HFFc6 (cell line): Measurements from ENCODE around the gene NAT14. TPM values are rescaled to one million over a fixed set of nuclear protein-coding genes. Genes with fewer than 3 reads are reported as not detected.

Experiments used
- DNase-seq: peaks from one replicate; pipeline ENCODE4 v3.0.0-alpha.2; 2018
- H3K27ac Mint-ChIP-seq: 2 replicates; pipeline ENCODE4 v1.8.0; 2020; ENCODE audit warnings: mild to moderate bottlenecking, mixed read lengths
- H3K27me3 Mint-ChIP-seq: 2 replicates; pipeline ENCODE4 v1.8.0; 2021; ENCODE audit warnings: mild to moderate bottlenecking, moderate library complexity, mixed read lengths; ENCODE audit not compliant: insufficient read depth
- H3K36me3 Mint-ChIP-seq: 2 replicates; pipeline ENCODE4 v1.8.0; 2021; ENCODE audit warnings: low read depth, mixed read lengths
- H3K4me1 Mint-ChIP-seq: 2 replicates; pipeline ENCODE4 v1.8.0; 2020; ENCODE audit warnings: low read depth, mixed read lengths
- H3K4me3 Mint-ChIP-seq: 2 replicates; pipeline ENCODE4 v1.8.0; 2020; ENCODE audit warnings: mild to moderate bottlenecking, moderate library complexity, mixed read lengths
- H3K9me3 Mint-ChIP-seq: 2 replicates; pipeline ENCODE4 v1.8.0; 2020; ENCODE audit warnings: mild to moderate bottlenecking, mixed read lengths
- total RNA-seq, 6 experiments: library from RNA; stranded (reverse); fragmentation: NEBNext Ultra II Directional; extraction: Animal tissue kit (Norgen Biotek cat#: 25700); gene quantifications; 2 replicates in 1 of 6; 3 replicates in 5 of 6; pipeline ENCODE4 v1.2.3, GENCODE V29; 2021
- TF ChIP-seq, protein P1 (sequence below): fragments of 200-600 bp; sonication (generic); IDR thresholded peaks from 2 replicates; pipeline ENCODE4 v1.5.0; 2021; ENCODE audit warnings: antibody characterized with exemption, mild to moderate bottlenecking

NAT14 gene
- total RNA-seq, 6 experiments from 2014 or later = 53.3 to 72.0 (median 61.3) TPM

DNA sequence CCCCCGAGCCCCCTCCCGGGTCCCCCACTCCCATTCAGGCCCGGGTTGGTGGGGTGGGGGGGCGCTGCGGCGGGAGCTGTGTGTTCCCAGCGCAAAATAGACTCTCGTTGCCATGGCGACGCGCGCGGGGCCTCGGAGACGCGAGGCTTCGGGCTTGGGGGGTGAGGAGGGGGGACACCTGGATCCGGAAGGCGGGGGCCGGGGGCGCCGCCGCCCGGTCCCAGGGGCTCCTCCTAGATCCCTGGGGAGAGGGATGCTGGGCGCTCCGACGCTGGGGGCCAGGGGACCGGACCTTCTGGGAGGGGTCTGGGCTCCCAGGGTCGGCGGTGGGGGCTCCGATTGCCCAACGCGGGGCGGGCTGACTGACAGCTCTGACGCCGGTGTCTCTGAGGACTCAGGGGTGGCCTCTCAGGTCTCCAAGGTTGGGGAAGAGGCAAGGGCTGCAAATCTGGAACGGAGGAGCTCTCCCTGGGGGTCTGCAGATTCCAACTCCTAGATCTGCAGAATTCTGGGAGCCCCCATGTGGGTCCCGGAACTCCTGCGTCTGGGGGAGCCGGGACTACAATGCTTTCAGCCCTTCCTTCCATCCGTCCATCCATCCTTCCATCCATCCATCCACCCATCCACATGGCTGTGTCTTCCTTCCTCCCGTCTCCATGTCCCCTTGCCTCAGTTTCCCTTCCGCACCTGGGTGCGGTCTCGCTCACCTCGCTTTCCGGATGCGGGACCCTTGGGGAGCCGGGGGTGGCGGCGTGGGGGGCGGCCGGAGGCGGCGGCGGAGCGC is 32.8 kb upstream of the NAT14 start:
- TF ChIP-seq, protein P1, sequence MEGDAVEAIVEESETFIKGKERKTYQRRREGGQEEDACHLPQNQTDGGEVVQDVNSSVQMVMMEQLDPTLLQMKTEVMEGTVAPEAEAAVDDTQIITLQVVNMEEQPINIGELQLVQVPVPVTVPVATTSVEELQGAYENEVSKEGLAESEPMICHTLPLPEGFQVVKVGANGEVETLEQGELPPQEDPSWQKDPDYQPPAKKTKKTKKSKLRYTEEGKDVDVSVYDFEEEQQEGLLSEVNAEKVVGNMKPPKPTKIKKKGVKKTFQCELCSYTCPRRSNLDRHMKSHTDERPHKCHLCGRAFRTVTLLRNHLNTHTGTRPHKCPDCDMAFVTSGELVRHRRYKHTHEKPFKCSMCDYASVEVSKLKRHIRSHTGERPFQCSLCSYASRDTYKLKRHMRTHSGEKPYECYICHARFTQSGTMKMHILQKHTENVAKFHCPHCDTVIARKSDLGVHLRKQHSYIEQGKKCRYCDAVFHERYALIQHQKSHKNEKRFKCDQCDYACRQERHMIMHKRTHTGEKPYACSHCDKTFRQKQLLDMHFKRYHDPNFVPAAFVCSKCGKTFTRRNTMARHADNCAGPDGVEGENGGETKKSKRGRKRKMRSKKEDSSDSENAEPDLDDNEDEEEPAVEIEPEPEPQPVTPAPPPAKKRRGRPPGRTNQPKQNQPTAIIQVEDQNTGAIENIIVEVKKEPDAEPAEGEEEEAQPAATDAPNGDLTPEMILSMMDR = no peak

DNA sequence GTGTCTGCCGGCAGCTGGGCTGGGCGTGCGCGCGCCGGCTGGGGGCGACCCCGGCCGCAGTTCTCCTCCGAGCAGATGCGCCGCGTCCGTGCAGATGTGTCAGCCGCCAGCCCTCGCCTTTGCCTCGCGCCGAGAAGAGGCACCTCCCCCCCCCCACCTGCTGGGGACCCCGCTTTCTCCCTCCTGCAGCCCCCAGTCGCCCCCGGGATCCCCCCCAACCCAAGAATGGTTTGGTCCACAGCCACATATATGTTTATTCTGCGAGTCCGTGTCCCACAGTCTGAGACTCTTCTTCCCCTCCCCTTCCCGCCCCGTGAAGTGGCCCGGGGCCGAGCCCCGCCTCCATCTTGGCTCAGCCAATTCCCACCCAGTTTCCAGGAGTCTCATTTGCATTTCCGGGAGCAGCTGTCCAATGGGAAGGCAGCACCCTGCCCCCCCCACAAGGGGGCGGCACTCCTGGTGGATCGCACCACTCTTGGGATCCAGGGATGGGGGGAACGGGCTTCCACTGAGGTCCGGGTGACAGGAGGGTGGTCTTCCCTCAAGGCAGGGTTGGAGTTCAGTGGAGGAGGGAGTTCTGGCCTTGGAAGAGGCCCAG is 32.1 kb upstream of the NAT14 start:
- Mint-ChIP-seq H3K4me1 (no peaks in the 10 kb centered on the region), H3K27me3 (peaks cover 16% of the 10 kb centered on the region), H3K27ac (no peak overlapping the region), H3K4me3 (no peak overlapping the region), H3K36me3 (peaks cover 6% of the 10 kb centered on the region), H3K9me3 (no peaks in the 10 kb centered on the region)
- peak; percentile 26 for DNase-seq
- TF ChIP-seq, protein P1 = peak; percentile 62

More for the DNA sequence above, 32.8 kb upstream of the NAT14 start:
- no peaks in the 10 kb centered on the region for H3K4me1 Mint-ChIP-seq
- no peak overlapping the region for H3K27ac Mint-ChIP-seq
- H3K4me3 Mint-ChIP-seq = no peak overlapping the region
- DNase-seq = no peak
- peaks cover 6% of the 10 kb centered on the region for H3K36me3 Mint-ChIP-seq
- H3K27me3 Mint-ChIP-seq = peaks cover 16% of the 10 kb centered on the region
- no peaks in the 10 kb centered on the region for H3K9me3 Mint-ChIP-seq

DNA sequence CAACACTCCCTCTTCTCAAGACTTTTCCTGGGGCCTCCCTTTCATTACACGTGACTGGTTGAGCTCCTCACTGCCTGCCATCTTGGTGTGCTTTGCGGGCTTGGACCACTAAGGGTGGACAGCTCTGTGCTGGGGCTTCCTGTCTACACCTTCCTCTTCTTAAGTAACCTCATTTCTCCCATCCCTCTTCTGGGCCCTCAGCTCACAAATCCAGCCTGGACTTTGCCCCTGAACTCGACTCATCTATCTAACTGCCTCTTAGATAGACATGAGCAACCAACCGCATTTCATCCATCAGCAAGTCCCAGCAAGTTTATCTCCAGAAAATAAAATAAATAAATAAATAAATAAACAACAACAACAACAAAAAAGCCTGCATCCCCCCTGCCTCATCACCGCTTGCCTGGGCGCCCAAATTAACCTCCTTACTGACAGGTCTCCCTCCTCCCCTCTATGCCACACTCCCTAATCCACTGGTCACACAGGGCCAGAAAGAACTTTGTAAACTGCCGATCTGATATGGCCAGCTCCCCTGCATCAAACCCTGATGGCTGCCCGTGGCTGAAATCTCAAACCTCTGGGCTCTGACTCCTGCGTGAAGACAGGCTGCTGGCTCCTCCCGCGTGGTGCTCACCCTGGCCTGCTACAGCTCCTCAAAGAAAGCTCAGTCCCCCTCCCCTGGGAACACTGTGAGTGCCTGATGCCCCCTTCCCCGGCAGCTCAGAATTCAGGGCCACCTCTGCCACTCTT is 31.3 kb upstream of the NAT14 start:
- TF ChIP-seq, protein P1 = no peak
- H3K4me1 Mint-ChIP-seq = no peaks in the 10 kb centered on the region
- no peak for DNase-seq
- H3K36me3 Mint-ChIP-seq = peaks cover 6% of the 10 kb centered on the region
- H3K9me3 Mint-ChIP-seq = no peaks in the 10 kb centered on the region
- no peak overlapping the region for H3K27ac Mint-ChIP-seq
- peaks cover 16% of the 10 kb centered on the region for H3K27me3 Mint-ChIP-seq
- no peak overlapping the region for H3K4me3 Mint-ChIP-seq

DNA sequence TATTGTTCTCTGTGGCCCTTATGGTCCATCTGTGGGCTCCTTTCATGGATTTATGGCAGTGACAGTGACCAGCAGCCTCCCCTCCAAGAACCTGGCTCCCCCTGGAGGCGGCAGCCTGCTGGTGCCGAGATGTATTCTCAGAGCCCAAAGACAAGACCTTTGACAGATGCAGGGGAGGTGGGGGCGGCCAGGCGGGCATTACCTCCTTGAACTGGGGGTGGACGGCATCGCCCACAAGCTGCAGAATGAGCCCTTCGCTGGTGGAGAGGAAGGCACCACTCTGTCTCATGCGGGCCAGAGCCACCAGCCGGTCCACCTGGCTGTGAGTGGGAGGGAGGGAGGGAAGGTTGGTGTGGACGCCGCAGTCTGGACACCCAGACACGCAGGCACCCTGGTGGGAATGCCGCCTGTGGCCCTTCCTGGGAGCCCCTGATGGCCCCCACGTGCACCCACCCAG is 30.2 kb upstream of the NAT14 start:
- Mint-ChIP-seq H3K27me3 (peaks cover 15% of the 10 kb centered on the region), H3K27ac (no peak overlapping the region), H3K9me3 (no peaks in the 10 kb centered on the region), H3K4me3 (no peak overlapping the region), H3K4me1 (peaks cover 5% of the 10 kb centered on the region), H3K36me3 (peaks cover 6% of the 10 kb centered on the region)
- TF ChIP-seq, protein P1 = peak; percentile 82
- DNase-seq = peak; percentile 37

DNA sequence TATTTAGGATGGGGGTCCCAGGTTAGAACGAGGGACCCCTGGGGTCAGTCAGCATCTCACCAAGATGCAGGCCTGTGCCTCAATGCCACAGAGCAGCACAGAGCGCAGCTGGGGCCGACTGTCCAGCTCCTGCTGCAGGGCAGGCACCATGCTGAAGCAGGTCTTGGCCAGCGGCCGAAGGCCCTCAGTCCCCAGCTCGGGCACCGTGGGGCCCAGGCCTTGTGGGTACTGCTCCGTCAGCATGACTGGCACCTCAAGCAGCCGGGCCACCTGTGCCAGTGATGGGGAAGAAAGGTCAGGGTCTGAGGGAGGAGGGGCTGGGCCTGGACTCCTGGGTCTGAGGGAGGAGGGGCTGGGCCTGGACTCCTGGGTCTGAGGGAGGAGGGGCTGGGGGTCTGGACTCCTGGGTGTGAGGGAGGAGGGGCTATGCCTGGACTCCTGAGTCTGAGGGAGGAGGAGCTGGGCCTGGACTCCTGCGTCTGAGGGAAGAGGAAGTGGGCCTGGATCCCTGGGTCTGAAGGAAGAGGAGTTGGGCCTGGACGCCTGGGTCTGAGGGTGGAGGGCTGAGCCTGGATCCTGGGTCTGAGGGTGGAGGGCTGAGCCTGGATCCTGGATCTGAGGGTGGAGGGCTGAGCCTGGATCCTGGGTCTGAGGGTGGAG is 29.3 kb upstream of the NAT14 start:
- peaks cover 14% of the 10 kb centered on the region for H3K4me1 Mint-ChIP-seq
- no peak overlapping the region for H3K27ac Mint-ChIP-seq
- TF ChIP-seq, protein P1 = no peak
- H3K9me3 Mint-ChIP-seq = no peaks in the 10 kb centered on the region
- DNase-seq = no peak
- no peak overlapping the region for H3K4me3 Mint-ChIP-seq
- peaks cover 10% of the 10 kb centered on the region for H3K27me3 Mint-ChIP-seq
- H3K36me3 Mint-ChIP-seq = peaks cover 6% of the 10 kb centered on the region
